Measurements from ENCODE around the gene DISP2.

The DISP2 gene

GRCh38 chr15:40357723-40358470 lies at the start of gene DISP2:
DISP2 (plus strand) TSS chr15:40358219; CDS start chr15:40358322, 103 bp downstream.
- peak; percentile 89 for DNase-seq (ENCODE audit: low spot score)

GRCh38 chr15:40309344-40309862 lies 48.6 kb upstream of the DISP2 start:
- no peak for DNase-seq (ENCODE audit: low spot score)

- DNase-seq (ENCODE audit: low spot score): peak; percentile 67
Measured at GRCh38 chr15:40310001-40310959, 47.7 kb upstream of the DISP2 start.

GRCh38 chr15:40310993-40311392 lies 47.0 kb upstream of the DISP2 start:
- DNase-seq (ENCODE audit: low spot score): no peak

GRCh38 chr15:40312370-40313158 lies 45.5 kb upstream of the DISP2 start:
- DNase-seq (ENCODE audit: low spot score): no peak

GRCh38 chr15:40313531-40314398 lies 44.3 kb upstream of the DISP2 start:
- DNase-seq (ENCODE audit: low spot score): peak; percentile 61

GRCh38 chr15:40314723-40315276 lies 43.2 kb upstream of the DISP2 start:
- no peak for DNase-seq (ENCODE audit: low spot score)

GRCh38 chr15:40316931-40317330 lies 41.1 kb upstream of the DISP2 start:
- DNase-seq (ENCODE audit: low spot score): no peak

- DNase-seq (ENCODE audit: low spot score): no peak
Measured at GRCh38 chr15:40317580-40317979, 40.4 kb upstream of the DISP2 start.

GRCh38 chr15:40320409-40320808 lies 37.6 kb upstream of the DISP2 start:
- DNase-seq (ENCODE audit: low spot score): no peak

- peak; percentile 80 for DNase-seq (ENCODE audit: low spot score)
Measured at GRCh38 chr15:40320931-40321371, 37.1 kb upstream of the DISP2 start.

GRCh38 chr15:40322531-40323238 lies 35.3 kb upstream of the DISP2 start:
- no peak for DNase-seq (ENCODE audit: low spot score)

GRCh38 chr15:40323239-40323952 lies 34.6 kb upstream of the DISP2 start, which contains the start of gene INAFM2:
INAFM2 (plus strand) TSS chr15:40323692; CDS start chr15:40324056, 364 bp downstream.
- peak; percentile 91 for DNase-seq (ENCODE audit: low spot score)

GRCh38 chr15:40323953-40324937 lies 33.8 kb upstream of the DISP2 start:
- no peak for DNase-seq (ENCODE audit: low spot score)

- DNase-seq (ENCODE audit: low spot score): no peak
Measured at GRCh38 chr15:40325188-40325587, 32.8 kb upstream of the DISP2 start.

- no peak for DNase-seq (ENCODE audit: low spot score)
Measured at GRCh38 chr15:40325700-40326099, 32.3 kb upstream of the DISP2 start.

GRCh38 chr15:40327457-40327856 lies 30.6 kb upstream of the DISP2 start:
- DNase-seq (ENCODE audit: low spot score): no peak

GRCh38 chr15:40328176-40328575 lies 29.8 kb upstream of the DISP2 start:
- DNase-seq (ENCODE audit: low spot score): no peak

Measured in CD4-positive, alpha-beta T cell treated with Interleukin-15 for 4 hours (primary cell).